WERI-Rb-1 (cell line): ENCODE data around the gene MORN3.

Experiments used
- DNase-seq: peaks from one replicate; pipeline ENCODE4 v3.0.0-alpha.2; 2020
- H3K27ac ChIP-seq: fragments of 250-450 bp; sonication (Bioruptor Pico); 2 replicates; pipeline ENCODE4 v1.5.1; 2020; ENCODE audit warnings: mild to moderate bottlenecking, moderate library complexity
- H3K27me3 ChIP-seq: fragments of 250-450 bp; sonication (Bioruptor Pico); 2 replicates; pipeline ENCODE4 v1.5.1; 2021; ENCODE audit warnings: mild to moderate bottlenecking, low read depth, moderate library complexity; ENCODE audit not compliant: insufficient read depth, severe bottlenecking
- H3K36me3 ChIP-seq: fragments of 250-450 bp; sonication (Bioruptor Pico); 2 replicates; pipeline ENCODE4 v1.5.1; 2020; ENCODE audit warnings: mild to moderate bottlenecking, moderate library complexity
- H3K4me3 ChIP-seq: 2 replicates; pipeline ENCODE4 v1.5.1; 2011; ENCODE audit warnings: low read depth, mild to moderate bottlenecking, control low read depth, low read length
- H3K9me3 ChIP-seq: fragments of 250-450 bp; sonication (Bioruptor Pico); 2 replicates; pipeline ENCODE4 v1.5.1; 2021; ENCODE audit warnings: mild to moderate bottlenecking, moderate library complexity; ENCODE audit not compliant: severe bottlenecking
- TF ChIP-seq, protein P1 (sequence below): IDR thresholded peaks from 2 replicates; pipeline ENCODE4 v1.5.1; 2011; ENCODE audit warnings: low read depth, mild to moderate bottlenecking, control low read depth, inconsistent platforms, low read length

Gene MORN3

DNA sequence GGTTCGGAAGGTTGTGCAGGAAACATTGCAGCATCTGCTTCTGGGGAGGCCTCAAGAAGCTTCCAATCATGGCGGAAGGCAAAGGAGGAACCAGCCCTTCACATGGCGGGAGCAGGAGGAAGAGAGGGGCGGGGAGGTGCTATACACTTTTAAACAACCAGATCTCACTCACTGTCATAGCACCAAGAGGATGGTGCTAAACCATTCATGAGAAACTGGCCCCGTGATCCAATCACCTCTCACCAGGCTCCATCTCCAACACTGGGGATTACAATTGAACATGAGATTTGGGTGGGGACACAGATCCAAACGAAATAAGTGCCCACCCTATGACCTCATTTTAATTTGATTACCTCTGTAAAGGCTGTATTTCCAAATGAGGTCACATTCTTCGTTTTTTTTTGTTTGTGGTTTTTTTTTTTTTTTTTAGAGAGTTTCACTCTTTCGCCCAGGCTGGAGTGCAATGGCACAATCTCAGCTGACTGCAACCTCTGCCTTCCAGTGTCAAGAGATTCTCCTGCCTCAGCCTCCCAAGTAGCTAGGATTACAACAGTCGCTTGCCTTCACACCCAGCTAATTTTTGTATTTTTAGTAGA is 54.5 kb downstream of the MORN3 start:
- Histone ChIP-seq H3K9me3 (no peaks in the 10 kb centered on the region), H3K36me3 (no peaks in the 10 kb centered on the region), H3K4me3 (no peak overlapping the region), H3K27ac (no peak overlapping the region), H3K27me3 (no peaks in the 10 kb centered on the region)
- TF ChIP-seq, protein P1, sequence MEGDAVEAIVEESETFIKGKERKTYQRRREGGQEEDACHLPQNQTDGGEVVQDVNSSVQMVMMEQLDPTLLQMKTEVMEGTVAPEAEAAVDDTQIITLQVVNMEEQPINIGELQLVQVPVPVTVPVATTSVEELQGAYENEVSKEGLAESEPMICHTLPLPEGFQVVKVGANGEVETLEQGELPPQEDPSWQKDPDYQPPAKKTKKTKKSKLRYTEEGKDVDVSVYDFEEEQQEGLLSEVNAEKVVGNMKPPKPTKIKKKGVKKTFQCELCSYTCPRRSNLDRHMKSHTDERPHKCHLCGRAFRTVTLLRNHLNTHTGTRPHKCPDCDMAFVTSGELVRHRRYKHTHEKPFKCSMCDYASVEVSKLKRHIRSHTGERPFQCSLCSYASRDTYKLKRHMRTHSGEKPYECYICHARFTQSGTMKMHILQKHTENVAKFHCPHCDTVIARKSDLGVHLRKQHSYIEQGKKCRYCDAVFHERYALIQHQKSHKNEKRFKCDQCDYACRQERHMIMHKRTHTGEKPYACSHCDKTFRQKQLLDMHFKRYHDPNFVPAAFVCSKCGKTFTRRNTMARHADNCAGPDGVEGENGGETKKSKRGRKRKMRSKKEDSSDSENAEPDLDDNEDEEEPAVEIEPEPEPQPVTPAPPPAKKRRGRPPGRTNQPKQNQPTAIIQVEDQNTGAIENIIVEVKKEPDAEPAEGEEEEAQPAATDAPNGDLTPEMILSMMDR, result no peak
- DNase-seq, result no peak

DNA sequence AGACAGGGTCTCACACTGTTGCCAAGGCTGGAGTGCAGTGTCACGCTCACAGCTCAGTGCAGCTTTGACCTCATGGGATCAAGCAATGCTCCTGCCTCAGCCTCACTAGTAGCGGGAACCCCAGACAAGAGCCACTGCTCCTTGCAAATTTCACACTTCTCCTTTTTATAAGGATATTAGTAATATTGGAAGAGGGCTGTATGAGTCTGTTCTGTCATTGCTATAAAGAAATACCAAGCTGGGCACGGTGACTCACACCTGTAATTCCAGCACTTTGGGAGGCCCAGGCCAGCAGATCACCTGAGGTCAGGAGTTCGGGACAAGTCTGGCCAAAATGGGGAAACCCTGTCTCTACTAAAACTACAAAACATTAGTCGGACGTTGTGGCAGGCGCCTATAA is 56.0 kb downstream of the MORN3 start:
- no peaks in the 10 kb centered on the region for H3K9me3 ChIP-seq
- H3K36me3 ChIP-seq, result no peaks in the 10 kb centered on the region
- H3K4me3 ChIP-seq, result no peak overlapping the region
- TF ChIP-seq, protein P1, result no peak
- H3K27me3 ChIP-seq, result no peaks in the 10 kb centered on the region
- no peak overlapping the region for H3K27ac ChIP-seq
- no peak for DNase-seq

DNA sequence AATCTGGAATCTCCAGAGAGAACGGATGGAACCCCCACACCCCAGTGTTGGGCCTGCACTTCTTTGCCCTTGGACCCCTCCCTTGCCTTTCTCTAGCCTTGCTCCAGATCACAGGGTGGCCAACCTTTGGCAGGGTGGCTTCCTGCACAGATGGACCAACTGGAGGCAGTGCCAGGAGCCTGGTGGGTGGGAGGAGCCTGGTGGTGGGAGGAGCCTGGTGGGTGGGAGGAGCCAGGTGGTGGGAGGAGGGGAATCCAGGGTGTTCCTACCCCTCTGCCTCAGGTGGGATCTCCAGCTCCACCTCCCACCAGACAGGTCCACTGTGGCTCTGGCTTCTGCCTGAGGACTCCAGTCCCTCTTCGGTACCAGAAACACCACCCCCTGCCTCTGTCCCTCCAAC is 58.1 kb downstream of the MORN3 start:
- no peaks in the 10 kb centered on the region for H3K27me3 ChIP-seq
- H3K27ac ChIP-seq, result no peak overlapping the region
- TF ChIP-seq, protein P1, result no peak
- no peak overlapping the region for H3K4me3 ChIP-seq
- no peaks in the 10 kb centered on the region for H3K9me3 ChIP-seq
- no peaks in the 10 kb centered on the region for H3K36me3 ChIP-seq
- peak; percentile 41 for DNase-seq

DNA sequence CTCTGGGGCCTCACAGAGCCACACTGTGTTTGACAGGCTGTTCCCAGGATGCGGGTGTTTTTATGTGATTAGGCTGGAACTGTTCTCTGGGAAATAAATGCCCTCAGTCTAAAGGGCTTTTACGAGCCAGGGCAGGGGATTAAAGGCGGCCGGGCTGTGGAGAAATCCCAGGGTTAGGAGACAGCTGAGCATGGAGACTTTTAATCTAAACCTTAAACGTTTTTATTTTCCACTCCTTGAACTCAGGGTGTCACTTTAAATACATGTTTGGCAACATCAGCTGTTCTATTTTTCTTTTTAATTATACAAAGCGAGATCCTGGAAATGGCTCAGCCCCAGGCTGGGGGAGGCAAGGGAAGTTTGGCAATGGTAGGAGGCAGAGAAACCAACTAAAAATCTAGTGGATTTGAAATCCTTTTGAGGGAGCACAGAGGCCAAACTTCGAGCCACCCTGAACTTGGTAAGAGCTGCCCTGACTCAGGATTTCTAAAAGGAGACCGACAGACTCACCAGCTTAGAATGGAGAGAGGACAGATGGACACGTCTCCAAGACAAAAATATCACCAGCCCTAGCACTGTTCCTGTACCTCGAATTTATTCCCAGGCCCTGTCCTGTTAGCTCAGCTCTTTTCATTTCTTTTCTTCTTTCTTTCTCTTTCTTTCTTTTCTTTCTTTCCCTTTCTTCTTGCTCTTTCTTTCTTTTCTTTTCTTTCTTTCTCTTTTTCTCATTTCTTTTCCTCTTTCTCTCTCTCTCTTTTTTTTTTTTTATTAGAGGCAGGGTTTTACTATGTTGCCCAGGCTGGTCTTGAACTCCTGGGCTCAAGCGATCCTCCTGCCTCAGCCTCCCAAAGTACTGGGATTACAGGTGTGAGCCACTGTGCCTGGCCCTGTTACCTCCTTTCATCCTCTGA is 59.0 kb downstream of the MORN3 start:
- Histone ChIP-seq H3K9me3 (peaks cover 2% of the 10 kb centered on the region), H3K36me3 (no peaks in the 10 kb centered on the region), H3K4me3 (peak overlapping the region; percentile 22), H3K27me3 (no peaks in the 10 kb centered on the region), H3K27ac (peak overlapping the region; percentile 58)
- TF ChIP-seq, protein P1, result no peak
- peak; percentile 71 for DNase-seq

DNA sequence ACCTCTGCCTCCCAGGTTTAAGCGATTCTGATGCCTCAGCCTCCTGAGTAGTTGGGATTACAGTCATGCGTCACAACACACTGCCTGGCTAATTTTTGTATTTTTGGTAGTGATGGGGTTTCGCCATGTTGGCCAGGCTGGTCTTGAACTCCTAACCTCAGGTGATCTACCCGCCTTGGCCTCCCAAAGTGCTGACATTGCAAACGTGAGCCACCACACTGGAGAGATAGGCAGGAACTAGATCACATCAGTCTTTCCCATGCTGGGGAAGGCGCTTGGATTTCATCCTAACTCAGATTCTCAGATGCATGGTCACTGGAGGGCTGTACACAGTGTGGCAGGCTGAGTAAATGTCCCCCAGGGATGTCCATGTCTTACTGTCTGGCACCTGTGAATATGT is 61.2 kb downstream of the MORN3 start:
- H3K36me3 ChIP-seq, result no peaks in the 10 kb centered on the region
- H3K27ac ChIP-seq, result no peak overlapping the region
- TF ChIP-seq, protein P1, result no peak
- no peak overlapping the region for H3K4me3 ChIP-seq
- H3K27me3 ChIP-seq, result no peaks in the 10 kb centered on the region
- peaks cover 3% of the 10 kb centered on the region for H3K9me3 ChIP-seq
- DNase-seq, result no peak
